Prostate gland (tissue), 2 donors: ENCODE results near the gene NXF1.

ENCODE experiments used
- POLR2A ChIP-seq: fragments of 450-650 bp; IDR thresholded peaks from one replicate; pipeline ENCODE4 v1.6.1; 2016; ENCODE audit warnings: antibody characterized with exemption, mild to moderate bottlenecking
- TF ChIP-seq, protein P1 (sequence below), 4 experiments: fragments of 200-600 bp in 2 of 4; fragments of 450-650 bp in 2 of 4; sonication (generic) in 2 of 4; IDR thresholded peaks; 1 replicate in 3 of 4; 2 replicates in 1 of 4; pipeline ENCODE4 v1.5.1; 2016 to 2019; ENCODE audit warnings: antibody characterized with exemption in 4 of 4, mild to moderate bottlenecking in 2 of 4, moderate library complexity in 2 of 4

DNA sequence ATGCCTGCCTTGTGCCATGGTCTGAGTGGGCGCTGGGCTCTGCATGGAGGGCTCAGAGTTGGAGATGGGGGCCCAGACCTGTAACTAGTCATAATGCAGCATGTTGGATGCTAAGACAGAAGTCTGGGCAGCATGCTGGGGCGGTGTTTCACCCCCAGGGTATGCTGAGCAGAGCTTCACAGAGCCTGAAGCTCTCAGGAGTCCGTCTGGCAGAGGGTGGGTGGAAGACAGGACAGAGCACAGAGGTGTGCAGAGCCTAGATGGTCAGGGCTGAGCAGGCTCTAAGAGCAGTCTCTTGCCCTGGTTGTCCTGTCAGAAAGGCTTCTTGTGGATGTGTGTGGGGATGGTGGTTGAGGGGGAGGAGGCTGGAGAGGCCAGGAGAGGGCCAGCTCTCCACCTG, 26.8 kb downstream of the NXF1 start:
- TF ChIP-seq POLR2A = no peak
- TF ChIP-seq, protein P1, sequence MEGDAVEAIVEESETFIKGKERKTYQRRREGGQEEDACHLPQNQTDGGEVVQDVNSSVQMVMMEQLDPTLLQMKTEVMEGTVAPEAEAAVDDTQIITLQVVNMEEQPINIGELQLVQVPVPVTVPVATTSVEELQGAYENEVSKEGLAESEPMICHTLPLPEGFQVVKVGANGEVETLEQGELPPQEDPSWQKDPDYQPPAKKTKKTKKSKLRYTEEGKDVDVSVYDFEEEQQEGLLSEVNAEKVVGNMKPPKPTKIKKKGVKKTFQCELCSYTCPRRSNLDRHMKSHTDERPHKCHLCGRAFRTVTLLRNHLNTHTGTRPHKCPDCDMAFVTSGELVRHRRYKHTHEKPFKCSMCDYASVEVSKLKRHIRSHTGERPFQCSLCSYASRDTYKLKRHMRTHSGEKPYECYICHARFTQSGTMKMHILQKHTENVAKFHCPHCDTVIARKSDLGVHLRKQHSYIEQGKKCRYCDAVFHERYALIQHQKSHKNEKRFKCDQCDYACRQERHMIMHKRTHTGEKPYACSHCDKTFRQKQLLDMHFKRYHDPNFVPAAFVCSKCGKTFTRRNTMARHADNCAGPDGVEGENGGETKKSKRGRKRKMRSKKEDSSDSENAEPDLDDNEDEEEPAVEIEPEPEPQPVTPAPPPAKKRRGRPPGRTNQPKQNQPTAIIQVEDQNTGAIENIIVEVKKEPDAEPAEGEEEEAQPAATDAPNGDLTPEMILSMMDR (IDR thresholded peaks at IDR 0.05) = no peak
